AG10803 (cell line): ENCODE results near the gene KIF1B.

ENCODE experiments used
- DNase-seq: peaks from one replicate; pipeline ENCODE4 v3.0.0; 2010; ENCODE audit warnings: low read depth
- H3K4me3 ChIP-seq: 2 replicates; pipeline ENCODE4 v1.5.1; 2011; ENCODE audit warnings: mild to moderate bottlenecking, low read length, control low read depth
- TF ChIP-seq, protein P1 (sequence below): conservative IDR thresholded peaks from 2 replicates; pipeline ENCODE4 v1.5.1; 2011; ENCODE audit warnings: mild to moderate bottlenecking, low read length, control low read depth, inconsistent platforms

Gene KIF1B

GRCh38 chr1:10209905-10210810, at the start of gene KIF1B:
KIF1B (plus strand) TSS chr1:10210570; CDS start chr1:10232329, 21,759 bp downstream.
- peak; percentile 98 for DNase-seq
- TF ChIP-seq, protein P1, sequence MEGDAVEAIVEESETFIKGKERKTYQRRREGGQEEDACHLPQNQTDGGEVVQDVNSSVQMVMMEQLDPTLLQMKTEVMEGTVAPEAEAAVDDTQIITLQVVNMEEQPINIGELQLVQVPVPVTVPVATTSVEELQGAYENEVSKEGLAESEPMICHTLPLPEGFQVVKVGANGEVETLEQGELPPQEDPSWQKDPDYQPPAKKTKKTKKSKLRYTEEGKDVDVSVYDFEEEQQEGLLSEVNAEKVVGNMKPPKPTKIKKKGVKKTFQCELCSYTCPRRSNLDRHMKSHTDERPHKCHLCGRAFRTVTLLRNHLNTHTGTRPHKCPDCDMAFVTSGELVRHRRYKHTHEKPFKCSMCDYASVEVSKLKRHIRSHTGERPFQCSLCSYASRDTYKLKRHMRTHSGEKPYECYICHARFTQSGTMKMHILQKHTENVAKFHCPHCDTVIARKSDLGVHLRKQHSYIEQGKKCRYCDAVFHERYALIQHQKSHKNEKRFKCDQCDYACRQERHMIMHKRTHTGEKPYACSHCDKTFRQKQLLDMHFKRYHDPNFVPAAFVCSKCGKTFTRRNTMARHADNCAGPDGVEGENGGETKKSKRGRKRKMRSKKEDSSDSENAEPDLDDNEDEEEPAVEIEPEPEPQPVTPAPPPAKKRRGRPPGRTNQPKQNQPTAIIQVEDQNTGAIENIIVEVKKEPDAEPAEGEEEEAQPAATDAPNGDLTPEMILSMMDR: peak; percentile 68
- peak within 1 kb of the TSS; percentile 80 for H3K4me3 ChIP-seq

DNA sequence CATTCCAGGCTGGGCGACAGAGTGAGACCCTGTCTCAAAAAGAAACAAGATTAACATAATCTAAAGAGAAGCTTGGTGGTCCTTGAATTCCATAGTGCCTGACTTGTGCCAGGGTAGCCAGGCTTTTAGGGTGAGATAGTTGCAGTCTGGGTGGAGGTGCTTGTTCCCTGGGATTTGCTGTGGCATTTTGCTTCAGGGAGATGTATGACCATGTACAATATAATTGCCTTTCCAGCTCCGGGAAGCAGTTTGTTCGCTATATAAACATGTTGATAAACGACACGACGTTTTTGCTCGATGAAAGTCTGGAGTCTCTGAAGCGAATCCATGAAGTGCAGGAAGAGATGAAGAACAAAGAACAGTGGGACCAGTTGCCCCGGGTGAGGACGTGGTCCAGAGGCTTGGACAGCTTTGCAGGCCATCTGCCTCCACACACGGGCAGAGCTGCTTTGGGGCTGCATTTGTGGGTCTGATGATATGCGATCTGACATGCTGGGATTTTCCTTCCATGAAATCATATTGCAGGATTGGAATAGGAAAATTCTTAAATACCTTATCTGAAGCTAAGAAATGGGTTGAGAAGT, 49.4 kb upstream of the KIF1B start:
- H3K4me3 ChIP-seq: no peak overlapping the region
- TF ChIP-seq, protein P1: no peak
- DNase-seq: no peak

- peak; percentile 11 for DNase-seq
- TF ChIP-seq, protein P1: no peak
- H3K4me3 ChIP-seq: no peak overlapping the region
Observed at GRCh38 chr1:10161541-10162290, 48.7 kb upstream of the KIF1B start.

GRCh38 chr1:10168912-10169514, 41.4 kb upstream of the KIF1B start:
- no peak for DNase-seq
- TF ChIP-seq, protein P1: no peak
- H3K4me3 ChIP-seq: no peak overlapping the region

- H3K4me3 ChIP-seq: no peak overlapping the region
Observed at GRCh38 chr1:10170239-10170574, 40.2 kb upstream of the KIF1B start.

DNA sequence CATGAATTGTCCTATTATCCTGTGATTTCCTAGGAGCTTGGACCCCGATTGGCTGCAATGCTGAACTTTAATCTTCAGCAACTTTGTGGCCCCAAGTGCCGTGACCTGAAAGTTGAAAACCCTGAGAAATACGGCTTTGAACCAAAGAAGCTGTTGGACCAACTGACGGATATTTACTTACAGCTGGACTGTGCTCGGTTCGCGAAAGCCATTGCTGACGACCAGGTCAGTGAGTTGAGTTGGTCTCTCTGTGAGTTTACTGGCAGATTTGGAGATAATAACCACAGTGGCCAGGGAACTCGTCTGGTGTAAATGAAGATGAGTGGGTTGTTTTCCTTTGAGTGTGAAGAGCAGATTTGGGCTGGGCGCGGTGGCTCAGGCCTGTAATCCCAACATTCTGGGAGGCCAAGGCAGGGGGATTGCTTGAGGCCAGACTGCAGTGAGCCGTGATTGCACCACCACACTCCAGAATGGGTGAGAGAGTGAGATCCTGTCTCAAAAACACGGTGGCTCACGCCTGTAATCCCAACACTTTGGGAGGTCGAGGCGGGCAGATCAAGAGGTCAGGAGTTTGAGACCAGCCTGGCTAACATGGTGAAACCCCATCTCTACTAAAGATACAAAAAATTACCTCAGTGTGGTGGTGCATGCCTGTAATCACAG, 39.1 kb upstream of the KIF1B start:
- TF ChIP-seq, protein P1: no peak
- no peak for DNase-seq
- H3K4me3 ChIP-seq: no peak overlapping the region

More at GRCh38 chr1:10170239-10170574, 40.2 kb upstream of the KIF1B start:
- peak; percentile 26 for DNase-seq
- TF ChIP-seq, protein P1: no peak
